HCT116 (cell line): ENCODE measurements around the gene LAMB2.

Source experiments
- CTCF ChIP-seq, 3 experiments: fragments of 200-600 bp in 1 of 3; sonication (generic) in 1 of 3; IDR thresholded peaks in 2 of 3; conservative IDR thresholded peaks in 1 of 3; 2 replicates each; pipeline ENCODE4 v1.5.1; 2012 to 2017; ENCODE audit warnings: low read depth in 2 of 3, low read length in 2 of 3, antibody characterized with exemption in 1 of 3, borderline replicate concordance in 1 of 3, control low read depth in 1 of 3, mild to moderate bottlenecking in 1 of 3, mixed read lengths in 1 of 3, mixed run types in 1 of 3, moderate library complexity in 1 of 3; ENCODE audit not compliant: insufficient read depth in 1 of 3
- POLR2A ChIP-seq: IDR thresholded peaks from 2 replicates; pipeline ENCODE4 v1.7.0; 2011; ENCODE audit warnings: borderline replicate concordance; ENCODE audit not compliant: insufficient read depth, insufficient read length; ENCODE audit errors: extremely low read depth

- TF ChIP-seq CTCF (IDR thresholded peaks at IDR 0.05 in 2 of 3, conservative IDR thresholded peaks at IDR 0.05 in 1 of 3; ENCODE audit: borderline replicate concordance in 1 of 3, insufficient read depth in 1 of 3, low read depth in 2 of 3, low read length in 2 of 3) (no peak), POLR2A (no peak)
Measured at GRCh38 chr3:49158792-49159191, 25.9 kb upstream of the LAMB2 start.
